SK-N-SH (cell line): ENCODE results near the gene UGT1A3. TPM values are rescaled to one million over a fixed set of nuclear protein-coding genes. Genes with fewer than 3 reads are reported as not detected.
"Not testable (repeated sequence)": the region's sequence is repeated elsewhere in the genome, so short reads cannot be mapped to it uniquely, and the experiment has no call there.

Experiments used
- CTCF ChIA-PET: fragments of 300-600, 350-600 bp; formaldehyde crosslinking; extraction: SDS; loops from one replicate; lab custom pipeline; 2021; lab: Yijun Ruan, JAX
- POLR2A ChIA-PET: fragments of 350-600 bp; sonication (Branson Sonifier 250); formaldehyde crosslinking; extraction: SDS; loops from one replicate; lab custom pipeline; 2020; ENCODE audit warnings: antibody characterized with exemption, inconsistent platforms; lab: Yijun Ruan, JAX
- DNase-seq: peaks from one replicate; pipeline ENCODE4 v3.0.0; 2012
- H2AFZ ChIP-seq: fragments of 200-600 bp; sonication (generic); 2 replicates; pipeline ENCODE4 v1.8.1; 2016; ENCODE audit warnings: antibody characterized with exemption, mild to moderate bottlenecking, low read depth
- H3F3A ChIP-seq: fragments of 200-600 bp; sonication (generic); replicated peaks from 2 replicates; pipeline ENCODE3; 2016; ENCODE audit warnings: antibody characterized with exemption, mild to moderate bottlenecking; ENCODE audit not compliant: insufficient read depth
- H3K27ac ChIP-seq, 2 experiments: fragments of 200-500 bp in 1 of 2; fragments of 200-600 bp in 1 of 2; sonication (Bioruptor generic) in 1 of 2; sonication (generic), shearing (Covaris generic) in 1 of 2; 2 replicates each; pipeline versions ENCODE4 v1.5.1 to v1.6.1; 2014 to 2016; ENCODE audit warnings: low read depth in 2 of 2, inconsistent platforms in 1 of 2, low read length in 1 of 2, mild to moderate bottlenecking in 1 of 2, mixed read lengths in 1 of 2
- H3K27me3 ChIP-seq: fragments of 200-600 bp; sonication (generic), shearing (Covaris generic); 2 replicates; pipeline ENCODE4 v1.6.1; 2016; ENCODE audit warnings: mixed run types; ENCODE audit not compliant: insufficient read depth
- H3K36me3 ChIP-seq, 2 experiments: fragments of 200-500 bp in 1 of 2; fragments of 200-600 bp in 1 of 2; sonication (Bioruptor generic) in 1 of 2; sonication (generic) in 1 of 2; replicated peaks in 1 of 2; 2 replicates each; pipeline versions ENCODE3 to v1.5.1; 2014 to 2016; ENCODE audit warnings: low read length in 1 of 2, mild to moderate bottlenecking in 1 of 2; ENCODE audit not compliant: insufficient read depth in 2 of 2, control insufficient read depth in 1 of 2
- H3K4me1 ChIP-seq, 2 experiments: fragments of 200-500 bp in 1 of 2; fragments of 200-600 bp in 1 of 2; sonication (Bioruptor generic) in 1 of 2; sonication (generic), shearing (Covaris generic) in 1 of 2; 2 replicates each; pipeline versions ENCODE4 v1.5.1 to v1.6.1; 2014 to 2016; ENCODE audit warnings: low read depth in 1 of 2, low read length in 1 of 2, mixed run types in 1 of 2; ENCODE audit not compliant: insufficient read depth in 2 of 2, control insufficient read depth in 1 of 2
- H3K4me2 ChIP-seq: fragments of 200-600 bp; sonication (generic), shearing (Covaris generic); 2 replicates; pipeline ENCODE4 v1.6.1; 2017; ENCODE audit warnings: mixed run types
- H3K4me3 ChIP-seq, 2 experiments: fragments of 200-500 bp in 1 of 2; fragments of 200-600 bp in 1 of 2; sonication (Bioruptor generic) in 1 of 2; sonication (generic), shearing (Covaris generic) in 1 of 2; 2 replicates each; pipeline versions ENCODE4 v1.5.1 to v1.8.1; 2014 to 2016; ENCODE audit warnings: low read depth in 2 of 2, inconsistent platforms in 1 of 2, low read length in 1 of 2, mild to moderate bottlenecking in 1 of 2, mixed read lengths in 1 of 2, moderate library complexity in 1 of 2
- H3K79me2 ChIP-seq: fragments of 200-600 bp; sonication (generic); 2 replicates; pipeline ENCODE4 v1.8.1; 2017; ENCODE audit warnings: mild to moderate bottlenecking; ENCODE audit not compliant: insufficient read depth
- H3K9ac ChIP-seq: fragments of 200-600 bp; sonication (generic); 2 replicates; pipeline ENCODE4 v1.6.1; 2017; ENCODE audit warnings: mixed run types
- H3K9me2 ChIP-seq: fragments of 200-600 bp; sonication (generic); 2 replicates; pipeline ENCODE4 v1.6.1; 2017; ENCODE audit warnings: mixed run types
- H3K9me3 ChIP-seq: fragments of 200-600 bp; sonication (generic); 2 replicates; pipeline ENCODE4 v1.6.1; 2017; ENCODE audit warnings: mixed run types, mild to moderate bottlenecking, moderate library complexity
- H4K20me1 ChIP-seq: fragments of 200-600 bp; sonication (generic); 2 replicates; pipeline ENCODE4 v1.6.1; 2017; ENCODE audit warnings: mild to moderate bottlenecking, mixed run types; ENCODE audit not compliant: insufficient read depth
- ELF1 ChIP-seq: IDR thresholded peaks from 2 replicates; pipeline ENCODE4 v1.4.0; 2012
- EP300 ChIP-seq, 2 experiments: IDR thresholded peaks; 2 replicates each; pipeline versions ENCODE4 v1.4.0 to v1.6.1; 2012; ENCODE audit warnings: borderline replicate concordance in 1 of 2, low read depth in 1 of 2, low read length in 1 of 2
- EZH2phosphoT487 ChIP-seq: fragments of 200-600 bp; sonication (generic); IDR thresholded peaks from 2 replicates; pipeline ENCODE4 v1.6.1; 2017; ENCODE audit warnings: low read depth, mixed run types, mild to moderate bottlenecking, antibody characterized with exemption, moderate library complexity, borderline replicate concordance
- FOXJ3 ChIP-seq: sonication (generic); formaldehyde crosslinking; IDR thresholded peaks from 2 replicates; pipeline ENCODE4 v1.5.1; 2020; ENCODE audit warnings: mild to moderate bottlenecking, missing genetic modification reagents
- GABPA ChIP-seq: IDR thresholded peaks from 2 replicates; pipeline ENCODE4 v1.4.0; 2012; ENCODE audit warnings: low read depth, mild to moderate bottlenecking
- GATA2 ChIP-seq: sonication (generic); formaldehyde crosslinking; IDR thresholded peaks from 2 replicates; pipeline ENCODE4 v1.5.0; 2020; ENCODE audit warnings: mild to moderate bottlenecking, missing genetic modification reagents
- MEF2A ChIP-seq: IDR thresholded peaks from 2 replicates; pipeline ENCODE4 v1.4.0; 2012; ENCODE audit warnings: low read depth, borderline replicate concordance
- NFIC ChIP-seq: IDR thresholded peaks from 2 replicates; pipeline ENCODE4 v1.4.0; 2012; ENCODE audit warnings: borderline replicate concordance
- NRF1 ChIP-seq: IDR thresholded peaks from 2 replicates; pipeline ENCODE4 v1.6.1; 2012; ENCODE audit warnings: low read depth, mild to moderate bottlenecking, low read length
- RCOR1 ChIP-seq: fragments of 150-350 bp; IDR thresholded peaks from 2 replicates; pipeline ENCODE4 v1.6.1; 2017; ENCODE audit warnings: antibody characterized with exemption, low read length
- RXRA ChIP-seq: IDR thresholded peaks from 2 replicates; pipeline ENCODE4 v1.4.0; 2012; ENCODE audit warnings: low read depth, mild to moderate bottlenecking, borderline replicate concordance
- SMC3 ChIP-seq: IDR thresholded peaks from 2 replicates; pipeline ENCODE4 v1.6.1; 2012; ENCODE audit warnings: low read depth, low read length, improper control_type of control experiment
- TAF1 ChIP-seq: IDR thresholded peaks from 2 replicates; pipeline ENCODE4 v1.6.1; 2012; ENCODE audit warnings: low read depth, mild to moderate bottlenecking, low read length, moderate library complexity, borderline replicate concordance
- TCF12 ChIP-seq: IDR thresholded peaks from 2 replicates; pipeline ENCODE4 v1.4.0; 2012
- YY1 ChIP-seq: IDR thresholded peaks from 2 replicates; pipeline ENCODE4 v1.4.0; 2012; ENCODE audit warnings: low read depth, mild to moderate bottlenecking
- WGBS: methylation state at CpG from one replicate; pipeline ENCODE4 v1.1.6; 2017; ENCODE audit warnings: low lambda C conversion rate; 5-methylcytosine and 5-hydroxymethylcytosine counted together
- polyA plus RNA-seq, 3 experiments: library from polyadenylated mRNA; depleted of rRNA; stranded (reverse); fragments of >200 nt; gene quantifications; 2 replicates each; pipeline ENCODE4 v1.2.3, GENCODE V29; 2012
- TF ChIP-seq, protein P1 (sequence below): IDR thresholded peaks from 2 replicates; pipeline ENCODE4 v1.6.1; 2012; ENCODE audit warnings: mild to moderate bottlenecking, low read depth, low read length, moderate library complexity
- TF ChIP-seq, protein P2 (sequence below): IDR thresholded peaks from 2 replicates; pipeline ENCODE4; 2012
- TF ChIP-seq, protein P3 (sequence below): IDR thresholded peaks from 2 replicates; pipeline ENCODE4 v1.4.0; 2012; ENCODE audit warnings: low read depth

The UGT1A3 gene
- polyA plus RNA-seq, 1 of the 3 experiments (the other 2 are of a cell fraction): not detected

DNA sequence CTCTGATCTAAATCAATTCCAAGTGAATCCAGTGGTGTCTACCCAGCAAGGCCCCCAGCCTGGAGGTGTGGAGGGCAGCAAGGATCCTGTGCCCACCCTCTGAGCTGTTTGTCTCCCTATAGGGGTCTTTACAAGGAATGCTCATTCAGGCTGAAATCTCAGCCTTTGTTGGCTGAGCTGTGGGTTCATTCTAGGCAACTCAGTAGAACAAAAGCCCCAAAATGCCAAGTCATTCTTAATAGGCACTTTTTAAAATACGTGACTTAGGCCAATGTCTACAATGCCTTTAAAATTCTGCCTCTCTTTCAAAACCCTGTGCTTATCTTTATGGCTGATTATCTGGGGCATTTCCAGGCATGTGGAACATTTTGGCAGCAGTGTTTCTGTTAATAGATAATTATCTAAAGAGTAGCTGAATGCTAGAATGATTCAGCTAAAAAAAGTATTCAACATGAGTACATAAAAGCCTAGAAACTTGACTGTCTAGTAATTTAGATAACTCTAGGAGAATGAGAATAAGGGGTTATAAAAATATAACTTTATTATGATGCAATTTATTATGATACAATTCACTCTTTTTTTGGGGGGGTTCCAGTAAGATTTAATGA, 28.7 kb upstream of the UGT1A3 start:
- peak; percentile 31 for DNase-seq
- POLR2A ChIA-PET: no interaction called here
- Histone ChIP-seq H3K27me3 (no peaks in the 10 kb centered on the region), H3K4me1 (peaks cover 0 to 3% of the 10 kb centered on the region in 2 experiments; a peak in 2 of 4 replicates), H4K20me1 (no peaks in the 10 kb centered on the region), H3K4me2 (0 out of 2 replicates have a peak overlapping the region, but pooled peaks have one; percentile 2), H3K9me3 (no peaks in the 10 kb centered on the region), H3K36me3 (no peaks in the 10 kb centered on the region), H3K79me2 (no peaks in the 10 kb centered on the region), H3K9ac (no peak overlapping the region), H3K9me2 (no peaks in the 10 kb centered on the region), H3F3A (no peaks in the 10 kb centered on the region), H3K27ac (peak overlapping the region; percentile 19 to 76; a peak in 2 of 4 replicates), H2AFZ (no peak overlapping the region), H3K4me3 (no peak overlapping the region)
- WGBS: 21% methylated on average over 1 of the region's 1 CpG
- TF ChIP-seq EZH2phosphoT487 (no peak), TCF12 (peak; percentile 20; the same call in 1 of the 2 replicates), RCOR1 (peak; percentile 71; the same call in 1 of the 2 replicates), NRF1 (no peak), GATA2 (CRISPR knock-in tag) (peak; percentile 80), EP300 (IDR thresholded peaks at IDR 0.05; ENCODE audit: borderline replicate concordance in 1 of 2, low read depth in 1 of 2, low read length in 1 of 2) (peak in 1 of 2 experiments; percentile 50; a peak in 1 of 4 replicates)
- CTCF ChIA-PET: interaction anchor here (1.0 kb wide), 1 partner anchor 11 kb away, joined by 3 read pairs; no protein-coding TSS in a partner anchor

DNA sequence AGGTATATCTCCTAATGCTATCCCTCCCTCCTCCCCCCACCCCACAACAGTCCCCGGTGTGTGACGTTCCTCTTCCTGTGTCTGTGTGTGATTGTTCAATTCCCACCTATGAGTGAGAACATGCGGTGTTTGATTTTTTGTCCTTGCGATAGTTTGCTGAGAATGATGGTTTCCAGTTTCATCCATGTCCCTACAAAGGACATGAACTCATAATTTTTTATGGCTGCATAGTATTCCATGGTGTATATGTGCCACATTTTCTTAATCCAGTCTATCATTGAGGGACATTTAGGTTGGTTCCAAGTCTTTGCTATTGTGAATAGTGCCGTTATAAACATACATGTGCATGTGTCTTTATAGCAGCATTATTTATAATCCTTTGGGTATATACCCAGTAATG, 28.0 kb upstream of the UGT1A3 start:
- CTCF ChIA-PET: interaction anchor here (1.0 kb wide), 1 partner anchor 10 kb away, joined by 3 read pairs; no protein-coding TSS in a partner anchor
- H3K27ac ChIP-seq, H3K9me2 ChIP-seq, H3K9ac ChIP-seq, H3K4me2 ChIP-seq, H3K4me3 ChIP-seq, DNase-seq, H3K27me3 ChIP-seq, H3K4me1 ChIP-seq, H3K79me2 ChIP-seq, H4K20me1 ChIP-seq, H2AFZ ChIP-seq, H3K36me3 ChIP-seq, POLR2A ChIA-PET, H3K9me3 ChIP-seq, H3F3A ChIP-seq: not testable (repeated sequence)
- WGBS: 73% methylated on average over 5 of the region's 5 CpGs

DNA sequence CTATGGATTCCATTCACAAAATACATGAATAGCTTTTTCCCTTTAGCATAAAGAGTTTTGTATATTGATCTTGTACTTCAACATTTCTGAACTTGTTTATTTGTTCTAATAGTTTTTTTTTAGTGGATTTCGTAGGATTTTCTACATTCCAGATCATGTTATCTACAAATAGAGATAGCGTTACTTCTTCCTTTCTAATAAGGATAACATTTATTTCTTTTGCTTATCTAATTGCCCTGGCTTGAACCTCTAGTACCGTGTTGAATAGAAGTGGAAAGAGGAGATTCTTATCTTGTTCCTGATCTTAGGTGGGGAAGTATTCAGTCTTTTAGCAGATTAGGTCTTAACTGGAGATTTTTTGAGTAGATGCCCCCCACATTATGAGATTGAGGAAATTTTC, 26.6 kb upstream of the UGT1A3 start:
- ChIA-PET CTCF (no interaction called here), POLR2A (no interaction called here)
- no peaks in the 10 kb centered on the region for H3K9me3 ChIP-seq
- H3K79me2 ChIP-seq: no peaks in the 10 kb centered on the region
- H4K20me1 ChIP-seq: no peaks in the 10 kb centered on the region
- H3K9me2 ChIP-seq: no peaks in the 10 kb centered on the region
- no peaks in the 10 kb centered on the region for H3F3A ChIP-seq
- H2AFZ ChIP-seq: no peak overlapping the region
- DNase-seq: no peak
- H3K9ac ChIP-seq: no peak overlapping the region
- peaks cover 3 to 9% of the 10 kb centered on the region in 2 experiments; a peak in 2 of 4 replicates for H3K4me1 ChIP-seq
- whole genome bisulfite sequencing: 75% methylated on average over 3 of the region's 3 CpGs
- H3K4me3 ChIP-seq: no peak overlapping the region
- no peak overlapping the region for H3K27ac ChIP-seq
- H3K27me3 ChIP-seq: no peaks in the 10 kb centered on the region
- no peaks in the 10 kb centered on the region for H3K36me3 ChIP-seq
- H3K4me2 ChIP-seq: no peak overlapping the region
- TF ChIP-seq TAF1: no peak
- TF ChIP-seq SMC3: no peak
- TF ChIP-seq MEF2A: no peak
- TF ChIP-seq ELF1: no peak
- no peak for TF ChIP-seq GATA2 (CRISPR knock-in tag)
- no peak for TF ChIP-seq NFIC
- no peak for TF ChIP-seq RXRA
- no peak for TF ChIP-seq NRF1
- no peak for TF ChIP-seq YY1
- TF ChIP-seq, protein P1, sequence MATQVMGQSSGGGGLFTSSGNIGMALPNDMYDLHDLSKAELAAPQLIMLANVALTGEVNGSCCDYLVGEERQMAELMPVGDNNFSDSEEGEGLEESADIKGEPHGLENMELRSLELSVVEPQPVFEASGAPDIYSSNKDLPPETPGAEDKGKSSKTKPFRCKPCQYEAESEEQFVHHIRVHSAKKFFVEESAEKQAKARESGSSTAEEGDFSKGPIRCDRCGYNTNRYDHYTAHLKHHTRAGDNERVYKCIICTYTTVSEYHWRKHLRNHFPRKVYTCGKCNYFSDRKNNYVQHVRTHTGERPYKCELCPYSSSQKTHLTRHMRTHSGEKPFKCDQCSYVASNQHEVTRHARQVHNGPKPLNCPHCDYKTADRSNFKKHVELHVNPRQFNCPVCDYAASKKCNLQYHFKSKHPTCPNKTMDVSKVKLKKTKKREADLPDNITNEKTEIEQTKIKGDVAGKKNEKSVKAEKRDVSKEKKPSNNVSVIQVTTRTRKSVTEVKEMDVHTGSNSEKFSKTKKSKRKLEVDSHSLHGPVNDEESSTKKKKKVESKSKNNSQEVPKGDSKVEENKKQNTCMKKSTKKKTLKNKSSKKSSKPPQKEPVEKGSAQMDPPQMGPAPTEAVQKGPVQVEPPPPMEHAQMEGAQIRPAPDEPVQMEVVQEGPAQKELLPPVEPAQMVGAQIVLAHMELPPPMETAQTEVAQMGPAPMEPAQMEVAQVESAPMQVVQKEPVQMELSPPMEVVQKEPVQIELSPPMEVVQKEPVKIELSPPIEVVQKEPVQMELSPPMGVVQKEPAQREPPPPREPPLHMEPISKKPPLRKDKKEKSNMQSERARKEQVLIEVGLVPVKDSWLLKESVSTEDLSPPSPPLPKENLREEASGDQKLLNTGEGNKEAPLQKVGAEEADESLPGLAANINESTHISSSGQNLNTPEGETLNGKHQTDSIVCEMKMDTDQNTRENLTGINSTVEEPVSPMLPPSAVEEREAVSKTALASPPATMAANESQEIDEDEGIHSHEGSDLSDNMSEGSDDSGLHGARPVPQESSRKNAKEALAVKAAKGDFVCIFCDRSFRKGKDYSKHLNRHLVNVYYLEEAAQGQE: no peak
- no peak for TF ChIP-seq GABPA
- no peak for TF ChIP-seq RCOR1
- TF ChIP-seq, protein P2, sequence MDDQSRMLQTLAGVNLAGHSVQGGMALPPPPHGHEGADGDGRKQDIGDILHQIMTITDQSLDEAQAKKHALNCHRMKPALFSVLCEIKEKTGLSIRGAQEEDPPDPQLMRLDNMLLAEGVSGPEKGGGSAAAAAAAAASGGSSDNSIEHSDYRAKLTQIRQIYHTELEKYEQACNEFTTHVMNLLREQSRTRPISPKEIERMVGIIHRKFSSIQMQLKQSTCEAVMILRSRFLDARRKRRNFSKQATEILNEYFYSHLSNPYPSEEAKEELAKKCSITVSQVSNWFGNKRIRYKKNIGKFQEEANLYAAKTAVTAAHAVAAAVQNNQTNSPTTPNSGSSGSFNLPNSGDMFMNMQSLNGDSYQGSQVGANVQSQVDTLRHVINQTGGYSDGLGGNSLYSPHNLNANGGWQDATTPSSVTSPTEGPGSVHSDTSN: no peak
- TF ChIP-seq, protein P3, sequence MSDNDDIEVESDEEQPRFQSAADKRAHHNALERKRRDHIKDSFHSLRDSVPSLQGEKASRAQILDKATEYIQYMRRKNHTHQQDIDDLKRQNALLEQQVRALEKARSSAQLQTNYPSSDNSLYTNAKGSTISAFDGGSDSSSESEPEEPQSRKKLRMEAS: no peak
- TF ChIP-seq FOXJ3 (CRISPR knock-in tag): no peak
